SK-N-SH (cell line): ENCODE data around the gene TCP1. TPM values are rescaled to one million over a fixed set of nuclear protein-coding genes. Genes with fewer than 3 reads are reported as not detected.
"Not testable (repeated sequence)": the region's sequence is repeated elsewhere in the genome, so short reads cannot be mapped to it uniquely, and the experiment has no call there.

Source experiments
- CTCF ChIA-PET: fragments of 300-600, 350-600 bp; formaldehyde crosslinking; extraction: SDS; loops from one replicate; lab custom pipeline; 2021; lab: Yijun Ruan, JAX
- POLR2A ChIA-PET: fragments of 350-600 bp; sonication (Branson Sonifier 250); formaldehyde crosslinking; extraction: SDS; loops from one replicate; lab custom pipeline; 2020; ENCODE audit warnings: antibody characterized with exemption, inconsistent platforms; lab: Yijun Ruan, JAX
- DNase-seq: peaks from one replicate; pipeline ENCODE4 v3.0.0; 2012
- H2AFZ ChIP-seq: fragments of 200-600 bp; sonication (generic); 2 replicates; pipeline ENCODE4 v1.8.1; 2016; ENCODE audit warnings: antibody characterized with exemption, mild to moderate bottlenecking, low read depth
- H3F3A ChIP-seq: fragments of 200-600 bp; sonication (generic); replicated peaks from 2 replicates; pipeline ENCODE3; 2016; ENCODE audit warnings: antibody characterized with exemption, mild to moderate bottlenecking; ENCODE audit not compliant: insufficient read depth
- H3K27ac ChIP-seq, 2 experiments: fragments of 200-500 bp in 1 of 2; fragments of 200-600 bp in 1 of 2; sonication (Bioruptor generic) in 1 of 2; sonication (generic), shearing (Covaris generic) in 1 of 2; 2 replicates each; pipeline versions ENCODE4 v1.5.1 to v1.6.1; 2014 to 2016; ENCODE audit warnings: low read depth in 2 of 2, inconsistent platforms in 1 of 2, low read length in 1 of 2, mild to moderate bottlenecking in 1 of 2, mixed read lengths in 1 of 2
- H3K27me3 ChIP-seq: fragments of 200-600 bp; sonication (generic), shearing (Covaris generic); 2 replicates; pipeline ENCODE4 v1.6.1; 2016; ENCODE audit warnings: mixed run types; ENCODE audit not compliant: insufficient read depth
- H3K36me3 ChIP-seq, 2 experiments: fragments of 200-500 bp in 1 of 2; fragments of 200-600 bp in 1 of 2; sonication (Bioruptor generic) in 1 of 2; sonication (generic) in 1 of 2; replicated peaks in 1 of 2; 2 replicates each; pipeline versions ENCODE3 to v1.5.1; 2014 to 2016; ENCODE audit warnings: low read length in 1 of 2, mild to moderate bottlenecking in 1 of 2; ENCODE audit not compliant: insufficient read depth in 2 of 2, control insufficient read depth in 1 of 2
- H3K4me1 ChIP-seq, 2 experiments: fragments of 200-500 bp in 1 of 2; fragments of 200-600 bp in 1 of 2; sonication (Bioruptor generic) in 1 of 2; sonication (generic), shearing (Covaris generic) in 1 of 2; 2 replicates each; pipeline versions ENCODE4 v1.5.1 to v1.6.1; 2014 to 2016; ENCODE audit warnings: low read depth in 1 of 2, low read length in 1 of 2, mixed run types in 1 of 2; ENCODE audit not compliant: insufficient read depth in 2 of 2, control insufficient read depth in 1 of 2
- H3K4me2 ChIP-seq: fragments of 200-600 bp; sonication (generic), shearing (Covaris generic); 2 replicates; pipeline ENCODE4 v1.6.1; 2017; ENCODE audit warnings: mixed run types
- H3K4me3 ChIP-seq, 2 experiments: fragments of 200-500 bp in 1 of 2; fragments of 200-600 bp in 1 of 2; sonication (Bioruptor generic) in 1 of 2; sonication (generic), shearing (Covaris generic) in 1 of 2; 2 replicates each; pipeline versions ENCODE4 v1.5.1 to v1.8.1; 2014 to 2016; ENCODE audit warnings: low read depth in 2 of 2, inconsistent platforms in 1 of 2, low read length in 1 of 2, mild to moderate bottlenecking in 1 of 2, mixed read lengths in 1 of 2, moderate library complexity in 1 of 2
- H3K79me2 ChIP-seq: fragments of 200-600 bp; sonication (generic); 2 replicates; pipeline ENCODE4 v1.8.1; 2017; ENCODE audit warnings: mild to moderate bottlenecking; ENCODE audit not compliant: insufficient read depth
- H3K9ac ChIP-seq: fragments of 200-600 bp; sonication (generic); 2 replicates; pipeline ENCODE4 v1.6.1; 2017; ENCODE audit warnings: mixed run types
- H3K9me2 ChIP-seq: fragments of 200-600 bp; sonication (generic); 2 replicates; pipeline ENCODE4 v1.6.1; 2017; ENCODE audit warnings: mixed run types
- H3K9me3 ChIP-seq: fragments of 200-600 bp; sonication (generic); 2 replicates; pipeline ENCODE4 v1.6.1; 2017; ENCODE audit warnings: mixed run types, mild to moderate bottlenecking, moderate library complexity
- H4K20me1 ChIP-seq: fragments of 200-600 bp; sonication (generic); 2 replicates; pipeline ENCODE4 v1.6.1; 2017; ENCODE audit warnings: mild to moderate bottlenecking, mixed run types; ENCODE audit not compliant: insufficient read depth
- ELF1 ChIP-seq: IDR thresholded peaks from 2 replicates; pipeline ENCODE4 v1.4.0; 2012
- EP300 ChIP-seq, 2 experiments: IDR thresholded peaks; 2 replicates each; pipeline versions ENCODE4 v1.4.0 to v1.6.1; 2012; ENCODE audit warnings: borderline replicate concordance in 1 of 2, low read depth in 1 of 2, low read length in 1 of 2
- EZH2phosphoT487 ChIP-seq: fragments of 200-600 bp; sonication (generic); IDR thresholded peaks from 2 replicates; pipeline ENCODE4 v1.6.1; 2017; ENCODE audit warnings: low read depth, mixed run types, mild to moderate bottlenecking, antibody characterized with exemption, moderate library complexity, borderline replicate concordance
- FOSL2 ChIP-seq: IDR thresholded peaks from 2 replicates; pipeline ENCODE4 v1.4.0; 2012; ENCODE audit warnings: low read depth, mild to moderate bottlenecking, moderate library complexity, borderline replicate concordance
- FOXJ3 ChIP-seq: sonication (generic); formaldehyde crosslinking; IDR thresholded peaks from 2 replicates; pipeline ENCODE4 v1.5.1; 2020; ENCODE audit warnings: mild to moderate bottlenecking, missing genetic modification reagents
- FOXM1 ChIP-seq: IDR thresholded peaks from 2 replicates; pipeline ENCODE4 v1.4.0; 2012; ENCODE audit warnings: low read depth, mild to moderate bottlenecking
- GABPA ChIP-seq: IDR thresholded peaks from 2 replicates; pipeline ENCODE4 v1.4.0; 2012; ENCODE audit warnings: low read depth, mild to moderate bottlenecking
- JUND ChIP-seq: IDR thresholded peaks from 2 replicates; pipeline ENCODE4 v1.4.0; 2012
- NFIC ChIP-seq: IDR thresholded peaks from 2 replicates; pipeline ENCODE4 v1.4.0; 2012; ENCODE audit warnings: borderline replicate concordance
- NRF1 ChIP-seq: IDR thresholded peaks from 2 replicates; pipeline ENCODE4 v1.6.1; 2012; ENCODE audit warnings: low read depth, mild to moderate bottlenecking, low read length
- RAD21 ChIP-seq: IDR thresholded peaks from 2 replicates; pipeline ENCODE4 v1.6.1; 2012; ENCODE audit warnings: mild to moderate bottlenecking, low read length
- SMC3 ChIP-seq: IDR thresholded peaks from 2 replicates; pipeline ENCODE4 v1.6.1; 2012; ENCODE audit warnings: low read depth, low read length, improper control_type of control experiment
- TCF12 ChIP-seq: IDR thresholded peaks from 2 replicates; pipeline ENCODE4 v1.4.0; 2012
- WGBS: methylation state at CpG from one replicate; pipeline ENCODE4 v1.1.6; 2017; ENCODE audit warnings: low lambda C conversion rate; 5-methylcytosine and 5-hydroxymethylcytosine counted together
- polyA plus RNA-seq, 3 experiments: library from polyadenylated mRNA; depleted of rRNA; stranded (reverse); fragments of >200 nt; gene quantifications; 2 replicates each; pipeline ENCODE4 v1.2.3, GENCODE V29; 2012
- TF ChIP-seq, protein P1 (sequence below): fragments of 150-350 bp; IDR thresholded peaks from 2 replicates; pipeline ENCODE4 v1.6.1; 2017; ENCODE audit warnings: antibody characterized with exemption, low read length, low read depth, borderline replicate concordance
- TF ChIP-seq, protein P2 (sequence below): fragments of 150-350 bp; IDR thresholded peaks from 2 replicates; pipeline ENCODE4 v1.6.1; 2016; ENCODE audit warnings: mild to moderate bottlenecking, low read depth, low read length
- TF ChIP-seq, protein P3 (sequence below): IDR thresholded peaks from 2 replicates; pipeline ENCODE4 v1.4.0; 2012; ENCODE audit warnings: low read depth, borderline replicate concordance
- TF ChIP-seq, protein P4 (sequence below): IDR thresholded peaks from 2 replicates; pipeline ENCODE4; 2012
- TF ChIP-seq, protein P5 (sequence below): IDR thresholded peaks from 2 replicates; pipeline ENCODE4 v1.4.0; 2012; ENCODE audit warnings: low read depth

Gene TCP1
- polyA plus RNA-seq, 1 of the 3 experiments (the other 2 are of a cell fraction): 154 TPM

DNA sequence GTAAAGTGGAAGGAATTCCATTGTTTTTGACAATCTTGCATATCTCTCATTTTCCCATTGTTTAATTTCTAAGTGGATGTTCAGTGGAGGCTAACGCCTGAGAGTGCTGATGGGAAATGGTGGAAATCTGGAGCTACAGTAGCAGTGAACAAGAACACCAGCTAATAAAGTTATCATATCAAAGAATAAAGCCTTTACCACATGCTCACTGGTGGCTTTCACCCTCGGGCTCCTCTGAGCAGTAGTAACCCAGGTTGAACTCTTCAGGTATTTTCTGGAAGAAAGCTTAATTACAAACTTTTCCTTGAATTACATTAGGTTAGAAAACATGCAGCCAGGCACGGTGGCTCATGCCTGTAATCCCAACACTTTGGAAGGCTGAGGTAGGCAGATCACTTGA is 38.0 kb downstream of the TCP1 start (continued):
- TF ChIP-seq, protein P1, sequence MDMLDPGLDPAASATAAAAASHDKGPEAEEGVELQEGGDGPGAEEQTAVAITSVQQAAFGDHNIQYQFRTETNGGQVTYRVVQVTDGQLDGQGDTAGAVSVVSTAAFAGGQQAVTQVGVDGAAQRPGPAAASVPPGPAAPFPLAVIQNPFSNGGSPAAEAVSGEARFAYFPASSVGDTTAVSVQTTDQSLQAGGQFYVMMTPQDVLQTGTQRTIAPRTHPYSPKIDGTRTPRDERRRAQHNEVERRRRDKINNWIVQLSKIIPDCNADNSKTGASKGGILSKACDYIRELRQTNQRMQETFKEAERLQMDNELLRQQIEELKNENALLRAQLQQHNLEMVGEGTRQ: no peak
- TF ChIP-seq JUND: no peak
- TF ChIP-seq, all 33 proteins: peak for 0

DNA sequence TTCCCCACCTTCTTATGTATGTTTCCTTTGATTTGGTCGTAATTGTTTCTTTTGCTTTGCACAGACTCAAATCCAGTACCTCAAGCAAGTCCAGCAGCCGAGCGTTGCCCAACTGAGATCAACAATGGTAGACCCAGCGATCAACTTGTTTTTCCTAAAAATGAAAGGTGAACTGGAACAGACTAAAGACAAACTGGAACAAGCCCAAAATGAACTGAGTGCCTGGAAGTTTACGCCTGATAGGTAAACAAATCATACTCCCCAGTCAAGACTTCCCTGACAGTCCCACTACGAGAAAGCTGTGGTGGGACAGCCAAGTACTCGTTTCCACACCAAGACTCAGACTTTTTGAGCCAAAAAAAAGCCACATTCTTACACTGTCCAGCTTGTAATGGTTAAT is 41.3 kb downstream of the TCP1 start:
- H3K4me2 ChIP-seq, H3K27ac ChIP-seq, H3K9ac ChIP-seq, H3K4me3 ChIP-seq, H3K9me2 ChIP-seq, DNase-seq, H3K4me1 ChIP-seq, H4K20me1 ChIP-seq, H3K9me3 ChIP-seq, H3K27me3 ChIP-seq, POLR2A ChIA-PET, H2AFZ ChIP-seq: not testable (repeated sequence)
- CTCF ChIA-PET: interaction anchor here (0.9 to 1.1 kb wide), 2 partner anchors 56 to 93 kb away, joined by 3 read pairs; no protein-coding TSS in a partner anchor
- Histone ChIP-seq H3F3A (peaks cover 14% of the 10 kb centered on the region), H3K36me3 (peaks cover 94 to 98% of the 10 kb centered on the region in 2 experiments), H3K79me2 (peaks cover 78% of the 10 kb centered on the region)
- WGBS: 95% methylated on average over 7 of the region's 7 CpGs

DNA sequence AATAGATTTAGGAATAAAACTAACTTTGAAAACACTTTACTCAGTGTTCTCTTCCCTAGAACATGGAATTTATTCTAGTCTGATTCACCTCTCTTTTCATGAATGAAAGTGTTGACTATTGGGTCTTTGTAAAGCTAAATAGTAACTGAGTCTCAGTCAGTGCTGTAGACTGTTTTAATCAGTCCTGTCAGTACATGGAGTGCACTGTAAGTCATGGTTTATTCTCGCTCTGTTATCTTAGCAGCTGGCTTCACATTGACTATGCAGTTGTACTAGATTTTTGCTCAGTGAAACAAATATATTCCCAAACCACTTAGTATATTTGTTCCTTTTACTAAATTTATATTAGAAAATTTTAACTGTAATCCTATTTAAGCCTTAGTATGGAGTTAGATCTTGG is 42.6 kb downstream of the TCP1 start:
- Histone ChIP-seq H2AFZ (no peak overlapping the region), H3K4me1 (no peaks in the 10 kb centered on the region), H3K4me2 (no peak overlapping the region), H3K9me2 (no peaks in the 10 kb centered on the region), H3K27me3 (no peaks in the 10 kb centered on the region), H3K9me3 (no peaks in the 10 kb centered on the region), H4K20me1 (no peaks in the 10 kb centered on the region), H3K9ac (no peak overlapping the region), H3K79me2 (peaks cover 80% of the 10 kb centered on the region), H3K4me3 (no peak overlapping the region), H3F3A (peaks cover 11% of the 10 kb centered on the region), H3K36me3 (peaks cover 92 to 94% of the 10 kb centered on the region in 2 experiments), H3K27ac (no peak overlapping the region)
- 100% methylated on average over 1 of the region's 1 CpG for WGBS
- no peak for DNase-seq
- CTCF ChIA-PET: no interaction called here
- POLR2A ChIA-PET: no interaction called here
- TF ChIP-seq RAD21 (no peak), JUND (no peak), NRF1 (no peak), GABPA (no peak), NFIC (no peak), ELF1 (no peak), EZH2phosphoT487 (no peak), EP300 (IDR thresholded peaks at IDR 0.05; ENCODE audit: borderline replicate concordance in 1 of 2, low read depth in 1 of 2, low read length in 1 of 2) (no peak), FOSL2 (no peak), SMC3 (no peak), FOXM1 (no peak), TCF12 (no peak), FOXJ3 (no peak)
- TF ChIP-seq, protein P2, sequence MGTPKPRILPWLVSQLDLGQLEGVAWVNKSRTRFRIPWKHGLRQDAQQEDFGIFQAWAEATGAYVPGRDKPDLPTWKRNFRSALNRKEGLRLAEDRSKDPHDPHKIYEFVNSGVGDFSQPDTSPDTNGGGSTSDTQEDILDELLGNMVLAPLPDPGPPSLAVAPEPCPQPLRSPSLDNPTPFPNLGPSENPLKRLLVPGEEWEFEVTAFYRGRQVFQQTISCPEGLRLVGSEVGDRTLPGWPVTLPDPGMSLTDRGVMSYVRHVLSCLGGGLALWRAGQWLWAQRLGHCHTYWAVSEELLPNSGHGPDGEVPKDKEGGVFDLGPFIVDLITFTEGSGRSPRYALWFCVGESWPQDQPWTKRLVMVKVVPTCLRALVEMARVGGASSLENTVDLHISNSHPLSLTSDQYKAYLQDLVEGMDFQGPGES: no peak
- TF ChIP-seq, protein P3, sequence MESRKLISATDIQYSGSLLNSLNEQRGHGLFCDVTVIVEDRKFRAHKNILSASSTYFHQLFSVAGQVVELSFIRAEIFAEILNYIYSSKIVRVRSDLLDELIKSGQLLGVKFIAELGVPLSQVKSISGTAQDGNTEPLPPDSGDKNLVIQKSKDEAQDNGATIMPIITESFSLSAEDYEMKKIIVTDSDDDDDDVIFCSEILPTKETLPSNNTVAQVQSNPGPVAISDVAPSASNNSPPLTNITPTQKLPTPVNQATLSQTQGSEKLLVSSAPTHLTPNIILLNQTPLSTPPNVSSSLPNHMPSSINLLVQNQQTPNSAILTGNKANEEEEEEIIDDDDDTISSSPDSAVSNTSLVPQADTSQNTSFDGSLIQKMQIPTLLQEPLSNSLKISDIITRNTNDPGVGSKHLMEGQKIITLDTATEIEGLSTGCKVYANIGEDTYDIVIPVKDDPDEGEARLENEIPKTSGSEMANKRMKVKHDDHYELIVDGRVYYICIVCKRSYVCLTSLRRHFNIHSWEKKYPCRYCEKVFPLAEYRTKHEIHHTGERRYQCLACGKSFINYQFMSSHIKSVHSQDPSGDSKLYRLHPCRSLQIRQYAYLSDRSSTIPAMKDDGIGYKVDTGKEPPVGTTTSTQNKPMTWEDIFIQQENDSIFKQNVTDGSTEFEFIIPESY: no peak
- TF ChIP-seq, protein P4, sequence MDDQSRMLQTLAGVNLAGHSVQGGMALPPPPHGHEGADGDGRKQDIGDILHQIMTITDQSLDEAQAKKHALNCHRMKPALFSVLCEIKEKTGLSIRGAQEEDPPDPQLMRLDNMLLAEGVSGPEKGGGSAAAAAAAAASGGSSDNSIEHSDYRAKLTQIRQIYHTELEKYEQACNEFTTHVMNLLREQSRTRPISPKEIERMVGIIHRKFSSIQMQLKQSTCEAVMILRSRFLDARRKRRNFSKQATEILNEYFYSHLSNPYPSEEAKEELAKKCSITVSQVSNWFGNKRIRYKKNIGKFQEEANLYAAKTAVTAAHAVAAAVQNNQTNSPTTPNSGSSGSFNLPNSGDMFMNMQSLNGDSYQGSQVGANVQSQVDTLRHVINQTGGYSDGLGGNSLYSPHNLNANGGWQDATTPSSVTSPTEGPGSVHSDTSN: no peak
- TF ChIP-seq, protein P5, sequence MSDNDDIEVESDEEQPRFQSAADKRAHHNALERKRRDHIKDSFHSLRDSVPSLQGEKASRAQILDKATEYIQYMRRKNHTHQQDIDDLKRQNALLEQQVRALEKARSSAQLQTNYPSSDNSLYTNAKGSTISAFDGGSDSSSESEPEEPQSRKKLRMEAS: no peak
